DOHH2 (cell line): Measurements from ENCODE around the gene IKZF2.

Source experiments
- EZH2phosphoT487 ChIP-seq: fragments of 200-600 bp; sonication (generic); IDR thresholded peaks from 2 replicates; pipeline ENCODE4 v1.6.1; 2017; ENCODE audit warnings: borderline replicate concordance, mild to moderate bottlenecking, antibody characterized with exemption, low read length, moderate library complexity, mixed read lengths
- TF ChIP-seq, protein P1 (sequence below): fragments of 200-600 bp; sonication (generic); IDR thresholded peaks from one replicate; pipeline ENCODE4 v1.5.1; 2014; ENCODE audit warnings: antibody characterized with exemption, mild to moderate bottlenecking, low read depth, low read length; ENCODE audit not compliant: poor library complexity, severe bottlenecking

DNA sequence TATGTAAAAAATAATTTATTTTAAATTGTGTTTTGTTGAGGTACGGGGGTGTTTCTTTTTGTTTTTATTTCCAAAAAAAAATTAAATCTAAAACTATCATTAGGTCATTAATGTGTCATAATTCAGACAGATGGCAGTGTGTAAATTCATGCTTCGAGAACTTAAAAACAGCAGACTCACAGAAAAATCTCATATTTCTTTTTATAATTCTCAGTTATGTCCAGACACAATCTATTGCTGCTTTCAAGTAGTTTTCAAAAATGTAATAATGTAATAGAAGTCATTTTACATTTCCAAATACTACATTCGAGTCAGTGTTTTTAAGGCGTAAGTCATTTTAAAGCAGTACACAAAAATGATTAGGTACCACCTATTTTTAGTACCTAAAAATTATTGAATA lies 14.3 kb downstream of the IKZF2 start:
- TF ChIP-seq, protein P1, sequence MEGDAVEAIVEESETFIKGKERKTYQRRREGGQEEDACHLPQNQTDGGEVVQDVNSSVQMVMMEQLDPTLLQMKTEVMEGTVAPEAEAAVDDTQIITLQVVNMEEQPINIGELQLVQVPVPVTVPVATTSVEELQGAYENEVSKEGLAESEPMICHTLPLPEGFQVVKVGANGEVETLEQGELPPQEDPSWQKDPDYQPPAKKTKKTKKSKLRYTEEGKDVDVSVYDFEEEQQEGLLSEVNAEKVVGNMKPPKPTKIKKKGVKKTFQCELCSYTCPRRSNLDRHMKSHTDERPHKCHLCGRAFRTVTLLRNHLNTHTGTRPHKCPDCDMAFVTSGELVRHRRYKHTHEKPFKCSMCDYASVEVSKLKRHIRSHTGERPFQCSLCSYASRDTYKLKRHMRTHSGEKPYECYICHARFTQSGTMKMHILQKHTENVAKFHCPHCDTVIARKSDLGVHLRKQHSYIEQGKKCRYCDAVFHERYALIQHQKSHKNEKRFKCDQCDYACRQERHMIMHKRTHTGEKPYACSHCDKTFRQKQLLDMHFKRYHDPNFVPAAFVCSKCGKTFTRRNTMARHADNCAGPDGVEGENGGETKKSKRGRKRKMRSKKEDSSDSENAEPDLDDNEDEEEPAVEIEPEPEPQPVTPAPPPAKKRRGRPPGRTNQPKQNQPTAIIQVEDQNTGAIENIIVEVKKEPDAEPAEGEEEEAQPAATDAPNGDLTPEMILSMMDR = no peak
- no peak for TF ChIP-seq EZH2phosphoT487
